Posterior cingulate gyrus (tissue), 11 donors: ENCODE results near the gene PHACTR1.

Experiments
- DNase-seq, 10 donors: peaks; one replicate each; pipeline versions ENCODE4 v3.0.0 to v3.0.0-alpha.2; 2020 to 2021; ENCODE audit warnings: mixed read lengths in 3 of 10
- intact Hi-C: fragments of 100-400 bp; cut with DNase I; formaldehyde crosslinking; loops from one replicate; pipeline ENCODE4 v1.15.1; 2023

The PHACTR1 gene

GRCh38 chr6:13012296-13012695, 295.7 kb downstream of the PHACTR1 start:
- no peak for DNase-seq
- intact Hi-C loops, result loop anchor here (5.0 to 10.0 kb wide), 2 partner anchors 55 to 293 kb away; no protein-coding TSS in a partner anchor

GRCh38 chr6:13012977-13013680, 296.6 kb downstream of the PHACTR1 start:
- intact Hi-C loops, result loop anchor here (5.0 to 10.0 kb wide), 2 partner anchors 56 to 292 kb away; no protein-coding TSS in a partner anchor
- DNase-seq, result peak; percentile 29 to 91 (median 58)

- intact Hi-C loops, result loop anchor here (5.0 to 10.0 kb wide), 2 partner anchors 57 to 291 kb away; no protein-coding TSS in a partner anchor
- DNase-seq, result peak in 9 of 10 donors; percentile 21 to 90 (median 33)
Measured at GRCh38 chr6:13013681-13014503, 297.3 kb downstream of the PHACTR1 start.

- peak; percentile 13 to 86 (median 38) for DNase-seq
- intact Hi-C loops, result loop anchor here (5.0 to 10.0 kb wide), 2 partner anchors 57 to 290 kb away; no protein-coding TSS in a partner anchor
Measured at GRCh38 chr6:13014504-13015378, 298.2 kb downstream of the PHACTR1 start.

GRCh38 chr6:13015379-13015681, 298.8 kb downstream of the PHACTR1 start:
- intact Hi-C loops, result loop anchor here (10.0 kb wide), 1 partner anchor 289 kb away; no protein-coding TSS in a partner anchor
- DNase-seq, result no peak

- no peak for DNase-seq
- intact Hi-C loops, result no loop called here
Measured at GRCh38 chr6:13024616-13025015, 308.0 kb downstream of the PHACTR1 start.

- intact Hi-C loops, result no loop called here
- no peak for DNase-seq
Measured at GRCh38 chr6:13025893-13026499, 309.4 kb downstream of the PHACTR1 start.

- peak in 1 of 10 donors; percentile 72 for DNase-seq
- intact Hi-C loops, result no loop called here
Measured at GRCh38 chr6:13026557-13026956, 310.0 kb downstream of the PHACTR1 start.

- intact Hi-C loops, result no loop called here
- DNase-seq, result no peak
Measured at GRCh38 chr6:13027207-13027606, 310.6 kb downstream of the PHACTR1 start.

GRCh38 chr6:13030396-13030795, 313.8 kb downstream of the PHACTR1 start:
- intact Hi-C loops, result no loop called here
- DNase-seq, result no peak

GRCh38 chr6:13032566-13032965, 316.0 kb downstream of the PHACTR1 start:
- DNase-seq, result no peak
- intact Hi-C loops, result no loop called here

GRCh38 chr6:13033145-13033544, 316.6 kb downstream of the PHACTR1 start:
- intact Hi-C loops, result no loop called here
- DNase-seq, result no peak

- DNase-seq, result no peak
- intact Hi-C loops, result no loop called here
Measured at GRCh38 chr6:13034316-13034715, 317.7 kb downstream of the PHACTR1 start.

- intact Hi-C loops, result no loop called here
- DNase-seq, result no peak
Measured at GRCh38 chr6:13035606-13036005, 319.0 kb downstream of the PHACTR1 start.

- intact Hi-C loops, result no loop called here
- no peak for DNase-seq
Measured at GRCh38 chr6:13038315-13038714, 321.7 kb downstream of the PHACTR1 start.

- intact Hi-C loops, result no loop called here
- DNase-seq, result no peak
Measured at GRCh38 chr6:13038741-13039190, 322.2 kb downstream of the PHACTR1 start.

GRCh38 chr6:13044390-13044789, 327.8 kb downstream of the PHACTR1 start:
- DNase-seq, result no peak
- intact Hi-C loops, result no loop called here

- intact Hi-C loops, result no loop called here
- DNase-seq, result no peak
Measured at GRCh38 chr6:13044896-13045295, 328.3 kb downstream of the PHACTR1 start.

GRCh38 chr6:13045676-13046075, 329.1 kb downstream of the PHACTR1 start:
- no peak for DNase-seq
- intact Hi-C loops, result no loop called here

- intact Hi-C loops, result no loop called here
- DNase-seq, result no peak
Measured at GRCh38 chr6:13046084-13046483, 329.5 kb downstream of the PHACTR1 start.
